ENCODE results near the gene AFTPH. TPM values are rescaled to one million over a fixed set of nuclear protein-coding genes. Genes with fewer than 3 reads are reported as not detected.

The AFTPH gene
- total RNA-seq, 3 donors from 2014 or later (not counting 1 experiment from before 2014, with no cell fraction given): 28.9 to 39.6 (median 39.5) TPM

DNA sequence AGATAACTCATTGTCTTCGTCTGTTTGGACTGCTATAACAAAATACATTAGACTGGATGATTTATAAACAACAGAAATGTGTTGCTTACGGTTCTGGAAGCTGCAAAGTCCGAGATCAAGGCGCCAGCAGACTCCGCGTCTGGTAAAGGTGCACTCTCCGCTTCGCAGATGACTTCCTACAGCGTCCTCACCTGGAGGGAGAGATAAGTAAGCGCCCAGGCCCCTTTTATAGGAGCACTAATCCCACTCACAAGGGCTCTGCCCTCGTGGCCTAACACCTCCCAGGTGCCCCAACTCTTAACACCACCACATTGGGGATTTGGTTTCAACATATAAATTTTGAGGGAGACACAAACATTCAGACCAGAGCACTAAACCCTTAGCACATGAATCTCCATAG, 78.3 kb downstream of the AFTPH start:
- no peak for ATAC-seq
- Histone ChIP-seq H3K4me3 (ENCODE audit: low read length) (no peak overlapping the region), H3K4me1 (ENCODE audit: control insufficient read depth, insufficient read depth, low read length) (peaks cover 12% of the 10 kb centered on the region), H3K27me3 (ENCODE audit: control insufficient read depth, insufficient read depth, low read length) (no peaks in the 10 kb centered on the region), H3K27ac (ENCODE audit: low read length) (no peak overlapping the region), H3K36me3 (ENCODE audit: control insufficient read depth, insufficient read depth, low read length) (no peaks in the 10 kb centered on the region), H3K9me3 (ENCODE audit: control insufficient read depth, insufficient read depth, low read length) (no peaks in the 10 kb centered on the region)
- Mint-ChIP-seq H3K9me3 (no peaks in the 10 kb centered on the region), H3K27me3 (ENCODE audit: low read depth in 2 of 2) (peaks cover 0 to 3% of the 10 kb centered on the region in 2 donors), H3K27ac (no peak overlapping the region), H3K36me3 (no peaks in the 10 kb centered on the region), H3K4me1 (peaks cover 12 to 15% of the 10 kb centered on the region in 2 donors), H3K4me3 (no peak overlapping the region)
- WGBS (ENCODE audit: insufficient coverage): 92% methylated on average over 9 of the region's 11 CpGs
- intact Hi-C loops (cut with micrococcal nuclease): no loop called here
- no peak for DNase-seq
- TF ChIP-seq, protein P1, sequence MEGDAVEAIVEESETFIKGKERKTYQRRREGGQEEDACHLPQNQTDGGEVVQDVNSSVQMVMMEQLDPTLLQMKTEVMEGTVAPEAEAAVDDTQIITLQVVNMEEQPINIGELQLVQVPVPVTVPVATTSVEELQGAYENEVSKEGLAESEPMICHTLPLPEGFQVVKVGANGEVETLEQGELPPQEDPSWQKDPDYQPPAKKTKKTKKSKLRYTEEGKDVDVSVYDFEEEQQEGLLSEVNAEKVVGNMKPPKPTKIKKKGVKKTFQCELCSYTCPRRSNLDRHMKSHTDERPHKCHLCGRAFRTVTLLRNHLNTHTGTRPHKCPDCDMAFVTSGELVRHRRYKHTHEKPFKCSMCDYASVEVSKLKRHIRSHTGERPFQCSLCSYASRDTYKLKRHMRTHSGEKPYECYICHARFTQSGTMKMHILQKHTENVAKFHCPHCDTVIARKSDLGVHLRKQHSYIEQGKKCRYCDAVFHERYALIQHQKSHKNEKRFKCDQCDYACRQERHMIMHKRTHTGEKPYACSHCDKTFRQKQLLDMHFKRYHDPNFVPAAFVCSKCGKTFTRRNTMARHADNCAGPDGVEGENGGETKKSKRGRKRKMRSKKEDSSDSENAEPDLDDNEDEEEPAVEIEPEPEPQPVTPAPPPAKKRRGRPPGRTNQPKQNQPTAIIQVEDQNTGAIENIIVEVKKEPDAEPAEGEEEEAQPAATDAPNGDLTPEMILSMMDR (IDR thresholded peaks at IDR 0.05): no peak

DNA sequence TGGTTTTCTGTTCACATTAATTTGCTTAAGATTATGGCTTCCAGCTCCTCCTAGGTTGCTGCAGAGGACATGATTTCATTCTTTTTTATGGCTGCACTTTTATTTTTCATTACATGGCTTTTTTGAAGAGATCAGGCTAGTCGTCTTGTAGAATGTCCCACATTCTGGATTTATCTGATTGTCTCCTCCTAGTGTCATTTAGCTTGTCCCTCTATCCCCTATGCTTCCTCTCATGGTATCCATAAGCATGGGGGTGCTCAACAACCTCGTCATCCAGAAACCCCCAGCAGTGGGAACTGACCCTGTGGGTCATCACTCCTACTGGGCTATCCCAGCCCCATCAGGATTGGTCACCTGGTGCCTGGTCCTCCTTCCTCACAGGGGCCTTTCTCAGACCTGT, 80.0 kb downstream of the AFTPH start:
- Histone ChIP-seq H3K4me1 (ENCODE audit: control insufficient read depth, insufficient read depth, low read length) (peaks cover 28% of the 10 kb centered on the region), H3K27ac (ENCODE audit: low read length) (no peak overlapping the region), H3K27me3 (ENCODE audit: control insufficient read depth, insufficient read depth, low read length) (no peaks in the 10 kb centered on the region), H3K9me3 (ENCODE audit: control insufficient read depth, insufficient read depth, low read length) (no peaks in the 10 kb centered on the region), H3K4me3 (ENCODE audit: low read length) (no peak overlapping the region), H3K36me3 (ENCODE audit: control insufficient read depth, insufficient read depth, low read length) (no peaks in the 10 kb centered on the region)
- Mint-ChIP-seq H3K36me3 (no peaks in the 10 kb centered on the region), H3K4me3 (no peak overlapping the region), H3K9me3 (no peaks in the 10 kb centered on the region), H3K4me1 (peaks cover 19 to 24% of the 10 kb centered on the region in 2 donors), H3K27ac (peak overlapping the region in 1 of 2 donors; percentile 5), H3K27me3 (ENCODE audit: low read depth in 2 of 2) (no peaks in the 10 kb centered on the region)
- ATAC-seq: no peak
- intact Hi-C loops (cut with micrococcal nuclease): no loop called here
- TF ChIP-seq, protein P1 (IDR thresholded peaks at IDR 0.05): no peak
- DNase-seq: no peak
- WGBS (ENCODE audit: insufficient coverage): 92% methylated on average over 2 of the region's 2 CpGs

DNA sequence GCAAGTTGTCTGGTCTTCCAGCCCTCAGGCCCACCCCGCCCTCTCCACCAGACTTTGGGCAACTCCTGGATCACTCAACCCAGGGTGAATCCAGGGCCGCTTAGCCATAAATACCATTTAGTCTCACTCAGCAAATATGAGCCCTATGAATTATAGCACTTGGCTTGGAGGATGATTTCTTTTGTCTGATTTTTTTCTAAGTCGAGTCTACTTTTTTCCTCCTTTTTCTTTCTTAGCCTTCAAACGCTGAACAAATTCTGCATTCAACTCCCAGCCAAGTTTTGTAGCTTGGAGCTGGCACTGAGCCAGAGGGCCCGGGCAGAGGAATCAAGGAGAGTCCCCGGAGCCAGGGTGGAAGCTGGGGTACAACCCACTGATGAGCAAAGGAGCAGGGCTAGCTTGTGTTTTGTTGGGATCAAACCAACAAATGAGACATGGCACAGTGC, 80.9 kb downstream of the AFTPH start:
- intact Hi-C loops (cut with micrococcal nuclease): loop anchor here (5.0 kb wide), 1 partner anchor 147 kb away; no protein-coding TSS in a partner anchor
- Histone ChIP-seq H3K27me3 (ENCODE audit: control insufficient read depth, insufficient read depth, low read length) (no peaks in the 10 kb centered on the region), H3K9me3 (ENCODE audit: control insufficient read depth, insufficient read depth, low read length) (no peaks in the 10 kb centered on the region), H3K36me3 (ENCODE audit: control insufficient read depth, insufficient read depth, low read length) (no peaks in the 10 kb centered on the region), H3K4me3 (ENCODE audit: low read length) (no peak overlapping the region), H3K27ac (ENCODE audit: low read length) (no peak overlapping the region), H3K4me1 (ENCODE audit: control insufficient read depth, insufficient read depth, low read length) (peaks cover 34% of the 10 kb centered on the region)
- 96% methylated on average over 6 of the region's 6 CpGs for WGBS (ENCODE audit: insufficient coverage)
- peaks cover 19 to 28% of the 10 kb centered on the region in 2 donors for H3K4me1 Mint-ChIP-seq
- H3K4me3 Mint-ChIP-seq: no peak overlapping the region
- H3K27ac Mint-ChIP-seq: peak overlapping the region in 1 of 2 donors; percentile 5
- no peak for ATAC-seq
- H3K36me3 Mint-ChIP-seq: no peaks in the 10 kb centered on the region
- no peaks in the 10 kb centered on the region for H3K9me3 Mint-ChIP-seq
- TF ChIP-seq, protein P1 (IDR thresholded peaks at IDR 0.05): no peak
- DNase-seq: no peak
- no peaks in the 10 kb centered on the region for H3K27me3 Mint-ChIP-seq (ENCODE audit: low read depth in 2 of 2)

GRCh38 chr2:64605991-64606478, 81.9 kb downstream of the AFTPH start:
- peak overlapping the region; percentile 55 for H3K4me3 Mint-ChIP-seq
- H3K27ac Mint-ChIP-seq: peak overlapping the region; percentile 85 to 89
- peaks cover 19 to 28% of the 10 kb centered on the region in 2 donors for H3K4me1 Mint-ChIP-seq

More at GRCh38 chr2:64605991-64606478, 81.9 kb downstream of the AFTPH start:
- Mint-ChIP-seq H3K27me3 (ENCODE audit: low read depth in 2 of 2) (no peaks in the 10 kb centered on the region), H3K9me3 (no peaks in the 10 kb centered on the region), H3K36me3 (no peaks in the 10 kb centered on the region)
- ATAC-seq (no peak), DNase-seq (no peak)
- TF ChIP-seq, protein P1 (IDR thresholded peaks at IDR 0.05): no peak
- intact Hi-C loops (cut with micrococcal nuclease): loop anchor here (2.0 to 5.0 kb wide), 4 partner anchors 39 to 146 kb away; partner anchors contain the start of gene AFTPH
- Histone ChIP-seq H3K27ac (ENCODE audit: low read length) (no peak overlapping the region), H3K36me3 (ENCODE audit: control insufficient read depth, insufficient read depth, low read length) (no peaks in the 10 kb centered on the region), H3K4me1 (ENCODE audit: control insufficient read depth, insufficient read depth, low read length) (peaks cover 35% of the 10 kb centered on the region), H3K9me3 (ENCODE audit: control insufficient read depth, insufficient read depth, low read length) (no peaks in the 10 kb centered on the region), H3K4me3 (ENCODE audit: low read length) (no peak overlapping the region), H3K27me3 (ENCODE audit: control insufficient read depth, insufficient read depth, low read length) (no peaks in the 10 kb centered on the region)
- 96% methylated on average over 5 of the region's 5 CpGs for WGBS (ENCODE audit: insufficient coverage)

All from natural killer cell (primary cell).